ENCODE results near the gene GSE1.

- TF ChIP-seq CTCF (IDR thresholded peaks at IDR 0.05; ENCODE audit: low read depth, low read length) (no peak), MAX (IDR thresholded peaks at IDR 0.05; ENCODE audit: low read depth, low read length) (no peak)
Observed at GRCh38 chr16:85586380-85587104, 26.6 kb upstream of the GSE1 start.

All from NB4 (cell line).